Hepatocyte (in vitro differentiated cells): ENCODE data around the gene TMEM175. TPM values are rescaled to one million over a fixed set of nuclear protein-coding genes. Genes with fewer than 3 reads are reported as not detected.
"Not testable (repeated sequence)": the region's sequence is repeated elsewhere in the genome, so short reads cannot be mapped to it uniquely, and the experiment has no call there.

Experiments used
- DNase-seq: peaks from one replicate; pipeline ENCODE4 v3.0.0-alpha.2; 2016; ENCODE audit warnings: low spot score
- H2AFZ ChIP-seq: fragments of 200-600 bp; sonication (generic); 2 replicates; pipeline ENCODE4 v1.6.0; 2016; ENCODE audit warnings: antibody characterized with exemption, mild to moderate bottlenecking
- H3K27ac ChIP-seq: fragments of 200-600 bp; sonication (generic); 2 replicates; pipeline ENCODE4 v1.5.1; 2016; ENCODE audit warnings: mild to moderate bottlenecking
- H3K27me3 ChIP-seq: fragments of 200-600 bp; sonication (generic); 2 replicates; pipeline ENCODE4 v1.6.1; 2016
- H3K36me3 ChIP-seq: fragments of 200-600 bp; sonication (generic); replicated peaks from 2 replicates; pipeline ENCODE4 v1.5.1; 2016; ENCODE audit warnings: low read depth; ENCODE audit not compliant: insufficient read depth
- H3K4me1 ChIP-seq: fragments of 200-600 bp; sonication (generic); 2 replicates; pipeline ENCODE4 v1.5.1; 2016; ENCODE audit warnings: mild to moderate bottlenecking, moderate library complexity; ENCODE audit not compliant: insufficient read depth
- H3K4me2 ChIP-seq: fragments of 200-600 bp; sonication (generic); 2 replicates; pipeline ENCODE4 v1.6.0; 2016
- H3K4me3 ChIP-seq: fragments of 200-600 bp; sonication (generic); 2 replicates; pipeline ENCODE4 v1.5.1; 2016; ENCODE audit warnings: mild to moderate bottlenecking
- H3K79me2 ChIP-seq: fragments of 200-600 bp; sonication (generic); 2 replicates; pipeline ENCODE4 v1.6.0; 2017; ENCODE audit warnings: mild to moderate bottlenecking
- H3K9me2 ChIP-seq: fragments of 200-600 bp; sonication (generic); replicated peaks from 2 replicates; pipeline ENCODE4 v1.6.0; 2017; ENCODE audit warnings: mild to moderate bottlenecking; ENCODE audit not compliant: insufficient read depth
- H3K9me3 ChIP-seq: fragments of 200-600 bp; sonication (generic); 2 replicates; pipeline ENCODE4 v1.5.1; 2016; ENCODE audit warnings: low read depth, mild to moderate bottlenecking
- H4K20me1 ChIP-seq: fragments of 200-600 bp; sonication (generic); 2 replicates; pipeline ENCODE4 v1.6.0; 2016; ENCODE audit warnings: mild to moderate bottlenecking; ENCODE audit not compliant: insufficient read depth, poor library complexity, severe bottlenecking
- EZH2 ChIP-seq: fragments of 200-600 bp; sonication (generic); IDR thresholded peaks from 2 replicates; pipeline ENCODE4 v1.6.1; 2016; ENCODE audit warnings: antibody characterized with exemption, mild to moderate bottlenecking, borderline replicate concordance
- EZH2phosphoT487 ChIP-seq: fragments of 200-600 bp; sonication (generic); IDR thresholded peaks from one replicate; pipeline ENCODE4 v1.6.1; 2018; ENCODE audit warnings: antibody characterized with exemption, mild to moderate bottlenecking, low read depth, moderate library complexity; ENCODE audit not compliant: unreplicated experiment, severe bottlenecking
- WGBS: methylation state at CpG from one replicate; pipeline ENCODE4 v1.1.6; 2016; ENCODE audit warnings: low lambda C conversion rate; ENCODE audit errors: missing lambda C conversion rate; 5-methylcytosine and 5-hydroxymethylcytosine counted together
- polyA plus RNA-seq: library from polyadenylated mRNA; unstranded; fragments of >200 nt; fragmentation: Nextera tagmentation; extraction: Ambion mirVana; gene quantifications from 2 replicates; pipeline ENCODE4 v1.2.1, GENCODE V29; 2016
- total RNA-seq: library from RNA; depleted of rRNA; stranded (reverse); fragments of >200 nt; gene quantifications from 2 replicates; pipeline ENCODE4 v1.2.3, GENCODE V29; 2014
- TF ChIP-seq, protein P1 (sequence below): fragments of 200-600 bp; sonication (generic); IDR thresholded peaks from 2 replicates; pipeline ENCODE4 v1.5.1; 2016; ENCODE audit warnings: antibody characterized with exemption, mild to moderate bottlenecking; ENCODE audit not compliant: poor library complexity

Gene TMEM175
- total and polyA plus RNA-seq, 2 experiments from 2014 or later, result 14.8 to 31.4 TPM

DNA sequence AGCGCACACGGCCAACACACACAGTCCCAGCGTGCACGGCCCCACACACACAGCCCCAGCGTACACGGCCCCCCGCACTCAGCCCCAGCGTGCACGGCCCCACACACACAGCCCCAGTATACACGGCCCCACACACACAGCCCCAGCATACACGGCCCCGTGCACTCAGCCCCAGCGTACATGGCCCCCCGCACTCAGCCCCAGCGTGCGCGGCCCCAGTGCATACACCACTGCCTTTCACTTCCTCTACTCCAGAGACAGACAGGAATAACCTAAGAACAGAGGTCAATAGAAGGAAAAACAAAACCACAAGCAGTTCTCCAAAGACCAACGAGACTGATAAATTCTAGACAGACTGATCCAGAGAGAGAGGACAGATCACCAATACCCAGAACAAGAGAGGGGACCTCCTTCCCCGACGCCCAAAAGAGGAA, 17.2 kb upstream of the TMEM175 start:
- H3K27ac ChIP-seq, result no peak overlapping the region

DNA sequence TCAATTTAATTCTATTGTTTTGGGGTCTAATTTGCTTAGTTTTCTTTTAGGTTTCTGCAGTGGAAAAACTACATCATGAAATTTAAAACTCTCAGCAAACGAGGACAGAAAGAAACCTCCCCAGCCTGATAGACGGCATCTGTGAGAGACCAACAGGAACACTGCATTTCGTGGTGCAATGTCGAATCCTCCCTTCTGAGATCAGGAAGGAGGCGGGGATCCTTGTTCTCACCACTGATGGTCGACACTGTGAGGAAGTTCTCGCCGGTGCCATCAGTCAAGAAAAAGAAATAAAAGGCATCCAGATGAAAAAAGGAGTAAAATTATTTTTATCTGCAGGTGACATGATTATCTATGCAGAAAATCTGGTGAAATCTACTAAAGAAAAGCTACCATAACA, 16.7 kb upstream of the TMEM175 start:
- H3K36me3 ChIP-seq, result no peaks in the 10 kb centered on the region
- H4K20me1 ChIP-seq, result peaks cover 53% of the 10 kb centered on the region
- no peak overlapping the region for H3K4me3 ChIP-seq
- 72% methylated on average over 8 of the region's 8 CpGs for WGBS
- no peak overlapping the region for H3K4me2 ChIP-seq
- H3K4me1 ChIP-seq, result no peaks in the 10 kb centered on the region
- TF ChIP-seq, protein P1, sequence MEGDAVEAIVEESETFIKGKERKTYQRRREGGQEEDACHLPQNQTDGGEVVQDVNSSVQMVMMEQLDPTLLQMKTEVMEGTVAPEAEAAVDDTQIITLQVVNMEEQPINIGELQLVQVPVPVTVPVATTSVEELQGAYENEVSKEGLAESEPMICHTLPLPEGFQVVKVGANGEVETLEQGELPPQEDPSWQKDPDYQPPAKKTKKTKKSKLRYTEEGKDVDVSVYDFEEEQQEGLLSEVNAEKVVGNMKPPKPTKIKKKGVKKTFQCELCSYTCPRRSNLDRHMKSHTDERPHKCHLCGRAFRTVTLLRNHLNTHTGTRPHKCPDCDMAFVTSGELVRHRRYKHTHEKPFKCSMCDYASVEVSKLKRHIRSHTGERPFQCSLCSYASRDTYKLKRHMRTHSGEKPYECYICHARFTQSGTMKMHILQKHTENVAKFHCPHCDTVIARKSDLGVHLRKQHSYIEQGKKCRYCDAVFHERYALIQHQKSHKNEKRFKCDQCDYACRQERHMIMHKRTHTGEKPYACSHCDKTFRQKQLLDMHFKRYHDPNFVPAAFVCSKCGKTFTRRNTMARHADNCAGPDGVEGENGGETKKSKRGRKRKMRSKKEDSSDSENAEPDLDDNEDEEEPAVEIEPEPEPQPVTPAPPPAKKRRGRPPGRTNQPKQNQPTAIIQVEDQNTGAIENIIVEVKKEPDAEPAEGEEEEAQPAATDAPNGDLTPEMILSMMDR, result no peak
- no peak for TF ChIP-seq EZH2
- no peak for TF ChIP-seq EZH2phosphoT487
- no peaks in the 10 kb centered on the region for H3K9me3 ChIP-seq
- H3K9me2 ChIP-seq, result no peaks in the 10 kb centered on the region
- DNase-seq, result no peak
- H3K27me3 ChIP-seq, result no peaks in the 10 kb centered on the region
- no peak overlapping the region for H3K27ac ChIP-seq
- peaks cover 66% of the 10 kb centered on the region for H3K79me2 ChIP-seq
- no peak overlapping the region for H2AFZ ChIP-seq

More for the DNA sequence above, 17.2 kb upstream of the TMEM175 start:
- Histone ChIP-seq H3K9me2 (no peaks in the 10 kb centered on the region), H2AFZ (no peak overlapping the region), H3K4me3 (no peak overlapping the region), H3K79me2 (peaks cover 61% of the 10 kb centered on the region), H3K4me1 (no peaks in the 10 kb centered on the region), H4K20me1 (peaks cover 49% of the 10 kb centered on the region), H3K9me3 (no peaks in the 10 kb centered on the region), H3K4me2 (no peak overlapping the region), H3K36me3 (no peaks in the 10 kb centered on the region), H3K27me3 (no peaks in the 10 kb centered on the region)
- DNase-seq, result no peak
- TF ChIP-seq, protein P1, result no peak
- TF ChIP-seq EZH2, result no peak
- no peak for TF ChIP-seq EZH2phosphoT487
- WGBS, result 82% methylated on average over 8 of the region's 20 CpGs

DNA sequence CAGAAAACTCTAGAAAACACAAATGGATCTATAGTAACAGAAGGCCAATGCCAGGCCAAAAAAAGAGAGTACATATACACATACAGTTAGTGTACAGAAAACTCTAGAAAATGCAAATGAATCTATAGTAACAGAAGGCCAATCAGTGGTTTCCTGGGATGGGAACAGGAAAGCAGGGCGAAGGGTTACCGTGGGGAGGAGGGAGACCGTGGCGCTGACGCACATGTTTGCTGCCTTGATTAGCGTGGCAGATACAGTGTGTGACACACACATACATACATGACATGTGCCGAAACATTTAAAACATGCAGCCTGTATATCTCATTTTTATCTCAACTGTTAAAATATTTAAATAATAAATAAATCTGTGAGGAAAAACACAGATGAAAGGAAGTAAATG, 14.8 kb upstream of the TMEM175 start:
- no peaks in the 10 kb centered on the region for H3K4me1 ChIP-seq
- TF ChIP-seq EZH2phosphoT487 (no peak), EZH2 (no peak)
- TF ChIP-seq, protein P1, result no peak
- H3K36me3 ChIP-seq, result no peaks in the 10 kb centered on the region
- no peaks in the 10 kb centered on the region for H3K9me3 ChIP-seq
- H3K9me2 ChIP-seq, result no peaks in the 10 kb centered on the region
- peaks cover 67% of the 10 kb centered on the region for H4K20me1 ChIP-seq
- no peak overlapping the region for H3K4me3 ChIP-seq
- no peak overlapping the region for H3K4me2 ChIP-seq
- H3K27ac ChIP-seq, result no peak overlapping the region
- H3K27me3 ChIP-seq, result no peaks in the 10 kb centered on the region
- H2AFZ ChIP-seq, result no peak overlapping the region
- no peak for DNase-seq
- 97% methylated on average over 7 of the region's 7 CpGs for WGBS
- peaks cover 83% of the 10 kb centered on the region for H3K79me2 ChIP-seq

DNA sequence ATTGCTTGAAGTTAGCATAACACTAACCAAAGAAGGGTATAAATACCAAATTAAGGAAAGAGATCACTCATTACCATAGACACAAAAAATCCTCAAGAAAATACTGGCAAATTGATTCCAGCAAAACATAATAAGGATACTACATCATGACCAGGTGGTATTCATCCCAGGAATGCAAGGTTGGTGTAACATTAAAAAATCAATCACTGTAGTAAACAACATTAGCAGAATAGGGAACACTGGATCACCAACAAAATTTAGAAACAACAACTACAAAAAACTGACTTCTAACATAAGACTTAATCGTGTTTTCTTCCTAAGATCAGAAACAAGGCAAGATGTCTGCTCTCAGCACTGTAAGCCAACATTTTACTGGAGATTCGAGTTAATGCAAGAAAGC, 14.3 kb upstream of the TMEM175 start:
- H3K9me2 ChIP-seq, result no peaks in the 10 kb centered on the region
- H3K27ac ChIP-seq, result no peak overlapping the region
- H3K79me2 ChIP-seq, result peaks cover 87% of the 10 kb centered on the region
- no peaks in the 10 kb centered on the region for H3K36me3 ChIP-seq
- H3K4me3 ChIP-seq, result no peak overlapping the region
- WGBS, result 97% methylated on average over 2 of the region's 2 CpGs
- H3K9me3 ChIP-seq, result no peaks in the 10 kb centered on the region
- no peak for DNase-seq
- H3K4me2 ChIP-seq, result no peak overlapping the region
- H2AFZ ChIP-seq, result no peak overlapping the region
- no peaks in the 10 kb centered on the region for H3K27me3 ChIP-seq
- peaks cover 68% of the 10 kb centered on the region for H4K20me1 ChIP-seq
- H3K4me1 ChIP-seq, result no peaks in the 10 kb centered on the region
- TF ChIP-seq, protein P1, result no peak
- TF ChIP-seq EZH2phosphoT487, result no peak
- TF ChIP-seq EZH2, result no peak

DNA sequence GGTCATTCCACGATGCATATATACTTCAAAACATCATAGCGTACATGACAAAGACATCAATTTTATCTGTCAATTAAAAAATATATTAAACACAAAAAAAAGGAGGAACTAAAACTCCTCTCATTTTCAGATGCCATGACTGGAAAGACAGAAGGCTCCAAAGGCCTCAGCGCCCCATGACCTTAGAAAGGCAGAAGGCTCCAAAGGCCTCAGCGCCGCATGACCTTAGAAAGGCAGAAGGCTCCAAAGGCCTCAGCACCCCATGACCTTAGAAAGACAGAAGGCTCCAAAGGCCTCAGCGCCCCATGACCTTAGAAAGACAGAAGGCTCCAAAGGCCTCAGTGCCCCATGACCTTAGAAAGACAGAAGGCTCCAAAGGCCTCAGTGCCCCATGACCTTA, 13.7 kb upstream of the TMEM175 start:
- 95% methylated on average over 6 of the region's 6 CpGs for WGBS
- H3K36me3 ChIP-seq, H3K4me1 ChIP-seq, H3K27ac ChIP-seq, H3K27me3 ChIP-seq, H3K9me2 ChIP-seq, H2AFZ ChIP-seq, H3K4me2 ChIP-seq, H3K4me3 ChIP-seq, DNase-seq, H3K9me3 ChIP-seq: not testable (repeated sequence)
- Histone ChIP-seq H3K79me2 (peaks cover 88% of the 10 kb centered on the region), H4K20me1 (peaks cover 68% of the 10 kb centered on the region)
